ENCODE results near the gene SH3PXD2B.

SH3PXD2B gene

DNA sequence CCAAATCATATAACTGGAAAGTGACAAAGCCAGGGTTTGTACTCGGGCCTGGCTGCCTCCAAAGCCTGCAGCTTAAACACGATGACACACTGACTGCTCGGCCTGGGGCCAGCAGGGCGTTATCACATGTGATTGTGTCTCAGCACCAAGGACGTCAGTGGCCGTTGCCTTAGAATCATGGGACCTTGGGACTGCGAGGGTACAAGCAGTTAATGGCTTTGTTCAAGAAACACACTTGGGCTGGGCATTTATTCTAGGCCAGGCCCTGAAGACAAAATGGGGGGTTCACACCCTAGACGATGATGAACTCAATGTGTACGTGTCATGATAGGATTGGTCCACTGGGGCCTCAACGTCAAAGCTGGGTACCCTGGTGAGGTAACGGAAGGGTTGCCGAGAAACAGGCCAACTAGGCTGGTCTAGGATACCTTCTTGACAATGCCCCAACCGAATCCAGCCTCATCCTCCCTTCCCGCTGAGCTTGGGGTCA is 13.0 kb downstream of the SH3PXD2B start:
- Histone ChIP-seq H3K4me1 (ENCODE audit: insufficient read depth, low read length, severe bottlenecking) (no peaks in the 10 kb centered on the region), H2AFZ (ENCODE audit: low read length) (no peak overlapping the region), H3K36me3 (ENCODE audit: insufficient read depth, low read length) (no peaks in the 10 kb centered on the region), H3K79me2 (ENCODE audit: insufficient read depth, low read length) (no peaks in the 10 kb centered on the region), H3K9me2 (ENCODE audit: low read depth, low read length) (no peaks in the 10 kb centered on the region), H3K9ac (ENCODE audit: low read length) (no peak overlapping the region), H3F3A (ENCODE audit: insufficient read depth, low read length) (no peaks in the 10 kb centered on the region), H3K27ac (ENCODE audit: low read depth, low read length, poor library complexity, severe bottlenecking) (no peak overlapping the region), H4K20me1 (ENCODE audit: insufficient read depth, low read length) (no peaks in the 10 kb centered on the region), H3K27me3 (ENCODE audit: insufficient read depth, low read length) (peaks cover 10% of the 10 kb centered on the region; the same call in 1 of the 2 replicates), H3K4me2 (ENCODE audit: low read length) (no peak overlapping the region), H3K4me3 (ENCODE audit: low read depth, low read length, poor library complexity, severe bottlenecking) (no peak overlapping the region), H3K9me3 (ENCODE audit: low read length) (no peaks in the 10 kb centered on the region)
- no peak for TF ChIP-seq EZH2 (IDR thresholded peaks at IDR 0.05; ENCODE audit: borderline replicate concordance, low read length)
- TF ChIP-seq, protein P1, sequence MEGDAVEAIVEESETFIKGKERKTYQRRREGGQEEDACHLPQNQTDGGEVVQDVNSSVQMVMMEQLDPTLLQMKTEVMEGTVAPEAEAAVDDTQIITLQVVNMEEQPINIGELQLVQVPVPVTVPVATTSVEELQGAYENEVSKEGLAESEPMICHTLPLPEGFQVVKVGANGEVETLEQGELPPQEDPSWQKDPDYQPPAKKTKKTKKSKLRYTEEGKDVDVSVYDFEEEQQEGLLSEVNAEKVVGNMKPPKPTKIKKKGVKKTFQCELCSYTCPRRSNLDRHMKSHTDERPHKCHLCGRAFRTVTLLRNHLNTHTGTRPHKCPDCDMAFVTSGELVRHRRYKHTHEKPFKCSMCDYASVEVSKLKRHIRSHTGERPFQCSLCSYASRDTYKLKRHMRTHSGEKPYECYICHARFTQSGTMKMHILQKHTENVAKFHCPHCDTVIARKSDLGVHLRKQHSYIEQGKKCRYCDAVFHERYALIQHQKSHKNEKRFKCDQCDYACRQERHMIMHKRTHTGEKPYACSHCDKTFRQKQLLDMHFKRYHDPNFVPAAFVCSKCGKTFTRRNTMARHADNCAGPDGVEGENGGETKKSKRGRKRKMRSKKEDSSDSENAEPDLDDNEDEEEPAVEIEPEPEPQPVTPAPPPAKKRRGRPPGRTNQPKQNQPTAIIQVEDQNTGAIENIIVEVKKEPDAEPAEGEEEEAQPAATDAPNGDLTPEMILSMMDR (IDR thresholded peaks at IDR 0.05; ENCODE audit: low read length) = no peak

DNA sequence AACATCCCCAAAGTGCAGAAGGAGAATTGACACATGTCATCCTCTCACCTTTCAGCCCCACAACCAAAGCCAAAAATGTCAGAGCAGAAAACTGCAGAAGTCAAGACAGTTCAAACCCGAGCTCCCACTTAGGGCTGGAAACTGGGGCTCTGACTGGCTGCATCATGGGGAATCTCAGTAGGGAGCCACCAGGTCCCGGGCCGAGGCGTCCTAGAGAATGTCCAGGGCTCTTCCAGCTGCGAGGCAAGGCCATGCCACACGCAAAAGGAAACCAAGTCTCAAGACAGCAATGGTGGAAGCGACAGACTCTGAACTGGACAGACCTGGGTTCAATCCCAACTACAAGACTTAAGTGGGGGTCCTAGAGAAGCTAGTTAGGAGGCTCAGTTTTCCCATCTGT is 13.8 kb downstream of the SH3PXD2B start:
- no peaks in the 10 kb centered on the region for H3K4me1 ChIP-seq (ENCODE audit: insufficient read depth, low read length, severe bottlenecking)
- no peaks in the 10 kb centered on the region for H3K79me2 ChIP-seq (ENCODE audit: insufficient read depth, low read length)
- no peaks in the 10 kb centered on the region for H3K9me2 ChIP-seq (ENCODE audit: low read depth, low read length)
- TF ChIP-seq EZH2 (IDR thresholded peaks at IDR 0.05; ENCODE audit: borderline replicate concordance, low read length) = no peak
- TF ChIP-seq, protein P1 (IDR thresholded peaks at IDR 0.05; ENCODE audit: low read length) = no peak
- H3K27me3 ChIP-seq (ENCODE audit: insufficient read depth, low read length) = peaks cover 10% of the 10 kb centered on the region; the same call in 1 of the 2 replicates
- H3K27ac ChIP-seq (ENCODE audit: low read depth, low read length, poor library complexity, severe bottlenecking) = no peak overlapping the region
- H3K4me2 ChIP-seq (ENCODE audit: low read length) = no peak overlapping the region
- no peak overlapping the region for H2AFZ ChIP-seq (ENCODE audit: low read length)
- no peaks in the 10 kb centered on the region for H4K20me1 ChIP-seq (ENCODE audit: insufficient read depth, low read length)
- no peak overlapping the region for H3K4me3 ChIP-seq (ENCODE audit: low read depth, low read length, poor library complexity, severe bottlenecking)
- no peak overlapping the region for H3K9ac ChIP-seq (ENCODE audit: low read length)
- H3K36me3 ChIP-seq (ENCODE audit: insufficient read depth, low read length) = no peaks in the 10 kb centered on the region
- no peaks in the 10 kb centered on the region for H3K9me3 ChIP-seq (ENCODE audit: low read length)
- H3F3A ChIP-seq (ENCODE audit: insufficient read depth, low read length) = no peaks in the 10 kb centered on the region

DNA sequence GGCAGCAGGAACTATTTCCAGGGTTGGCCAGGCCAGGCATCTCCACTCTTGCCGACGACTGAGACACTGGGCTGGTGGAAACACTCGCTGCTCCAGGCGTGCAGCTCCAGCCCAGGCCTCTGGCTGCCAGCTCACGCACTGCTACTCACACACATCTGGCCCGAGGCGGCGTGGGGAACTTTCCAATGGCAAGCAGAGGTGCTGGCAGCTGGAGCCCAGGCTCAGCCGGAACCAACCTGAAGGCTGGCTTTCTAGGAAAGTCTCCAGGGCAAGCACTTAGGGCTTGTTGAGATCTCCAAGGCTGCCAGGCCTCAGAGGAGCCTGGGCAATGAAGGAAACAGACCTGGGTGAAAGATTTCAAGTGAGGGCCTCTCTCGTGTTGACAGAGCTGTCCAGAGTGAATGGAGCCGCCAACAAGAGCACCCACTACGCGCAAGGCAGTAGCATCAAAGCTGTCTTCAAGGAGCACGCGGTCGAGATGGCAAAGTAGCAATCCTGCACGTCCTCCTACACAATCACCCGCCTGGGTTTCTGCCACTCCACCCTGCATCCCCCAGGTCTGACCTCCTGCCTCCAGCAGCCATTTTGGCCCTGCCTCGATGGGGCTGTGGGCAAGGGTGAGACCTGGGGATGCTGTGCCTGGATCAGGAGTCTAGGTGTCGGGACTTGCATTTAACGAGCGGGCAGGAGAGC is 14.4 kb downstream of the SH3PXD2B start:
- Histone ChIP-seq H3K4me2 (ENCODE audit: low read length) (no peak overlapping the region), H3K9me2 (ENCODE audit: low read depth, low read length) (no peaks in the 10 kb centered on the region), H3K9ac (ENCODE audit: low read length) (no peak overlapping the region), H3K4me3 (ENCODE audit: low read depth, low read length, poor library complexity, severe bottlenecking) (no peak overlapping the region), H3F3A (ENCODE audit: insufficient read depth, low read length) (no peaks in the 10 kb centered on the region), H3K4me1 (ENCODE audit: insufficient read depth, low read length, severe bottlenecking) (no peaks in the 10 kb centered on the region), H3K27ac (ENCODE audit: low read depth, low read length, poor library complexity, severe bottlenecking) (no peak overlapping the region), H3K9me3 (ENCODE audit: low read length) (no peaks in the 10 kb centered on the region), H3K36me3 (ENCODE audit: insufficient read depth, low read length) (no peaks in the 10 kb centered on the region), H3K27me3 (ENCODE audit: insufficient read depth, low read length) (peaks cover 10% of the 10 kb centered on the region; the same call in 1 of the 2 replicates), H4K20me1 (ENCODE audit: insufficient read depth, low read length) (no peaks in the 10 kb centered on the region), H3K79me2 (ENCODE audit: insufficient read depth, low read length) (no peaks in the 10 kb centered on the region), H2AFZ (ENCODE audit: low read length) (no peak overlapping the region)
- no peak for TF ChIP-seq EZH2 (IDR thresholded peaks at IDR 0.05; ENCODE audit: borderline replicate concordance, low read length)
- TF ChIP-seq, protein P1 (IDR thresholded peaks at IDR 0.05; ENCODE audit: low read length) = no peak

All from OCI-LY1 (cell line).